T-helper 1 cell treated with Interleukin-12 subunit alpha and Interleukin-12 subunit beta and Interleukin-4 antibody, amounts not matched to agents 30 μg/mL and 1 μg/mL, for 36 hours (primary cell): ENCODE results near the gene ARSB.

Experiments used
- H3K27ac Mint-ChIP-seq: one replicate; pipeline ENCODE4 v1.8.0; 2021; ENCODE audit warnings: mild to moderate bottlenecking, mixed read lengths
- H3K27me3 Mint-ChIP-seq: one replicate; pipeline ENCODE4 v1.8.0; 2021; ENCODE audit warnings: low read depth, mixed read lengths
- H3K36me3 Mint-ChIP-seq: one replicate; pipeline ENCODE4 v1.8.0; 2021; ENCODE audit warnings: low read depth, mixed read lengths
- H3K4me1 Mint-ChIP-seq: one replicate; pipeline ENCODE4 v1.8.0; 2021; ENCODE audit warnings: low read depth, mixed read lengths
- H3K4me3 Mint-ChIP-seq: one replicate; pipeline ENCODE4 v1.8.0; 2021; ENCODE audit warnings: mild to moderate bottlenecking, moderate library complexity, mixed read lengths
- H3K9me3 Mint-ChIP-seq: one replicate; pipeline ENCODE4 v1.8.0; 2021; ENCODE audit warnings: mixed read lengths

ARSB gene

DNA sequence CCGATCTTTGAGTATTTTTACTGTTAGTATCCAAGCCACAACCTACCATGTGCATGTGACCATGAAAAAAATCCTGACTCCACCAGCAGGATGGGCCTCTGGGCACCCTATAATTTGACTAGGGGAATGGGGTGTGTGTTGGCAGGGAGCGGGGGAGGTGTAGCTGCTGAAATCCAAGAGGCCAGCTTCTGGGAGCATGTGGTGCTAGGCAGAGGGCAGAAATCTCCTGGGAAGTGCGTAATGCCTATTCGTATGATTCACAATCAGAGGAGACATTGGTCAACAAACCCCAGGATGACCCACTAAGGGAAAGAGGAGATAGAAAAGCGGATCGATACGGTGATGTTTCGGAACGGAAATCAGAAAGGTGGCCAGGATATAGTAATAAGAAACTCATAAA, 149.9 kb downstream of the ARSB start:
- H3K4me3 Mint-ChIP-seq: no peak overlapping the region
- H3K27ac Mint-ChIP-seq: no peak overlapping the region
- no peaks in the 10 kb centered on the region for H3K27me3 Mint-ChIP-seq
- no peaks in the 10 kb centered on the region for H3K4me1 Mint-ChIP-seq
- no peaks in the 10 kb centered on the region for H3K9me3 Mint-ChIP-seq
- peaks cover 2% of the 10 kb centered on the region for H3K36me3 Mint-ChIP-seq

DNA sequence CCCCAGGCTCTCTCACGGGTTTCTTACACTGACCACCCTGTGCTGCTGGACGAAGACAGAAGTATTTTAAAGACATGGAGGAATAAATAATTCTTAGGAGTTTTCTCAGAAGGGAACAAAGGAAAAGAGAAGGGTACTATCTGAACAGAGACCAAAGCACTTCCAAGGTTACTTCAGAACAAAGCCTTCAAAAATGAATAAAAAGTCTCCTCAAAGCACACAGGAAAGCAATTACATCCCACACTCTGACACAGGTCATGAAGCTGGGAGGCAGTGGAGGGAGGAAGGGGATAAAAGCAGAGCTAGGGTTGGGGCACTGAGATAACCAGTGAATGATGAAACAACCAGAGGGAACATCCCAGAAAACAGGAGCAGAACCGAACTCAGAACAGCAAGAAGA, 151.8 kb downstream of the ARSB start:
- Mint-ChIP-seq H3K27me3 (no peaks in the 10 kb centered on the region), H3K9me3 (no peaks in the 10 kb centered on the region), H3K27ac (no peak overlapping the region), H3K4me3 (no peak overlapping the region), H3K4me1 (no peaks in the 10 kb centered on the region), H3K36me3 (peaks cover 2% of the 10 kb centered on the region)

DNA sequence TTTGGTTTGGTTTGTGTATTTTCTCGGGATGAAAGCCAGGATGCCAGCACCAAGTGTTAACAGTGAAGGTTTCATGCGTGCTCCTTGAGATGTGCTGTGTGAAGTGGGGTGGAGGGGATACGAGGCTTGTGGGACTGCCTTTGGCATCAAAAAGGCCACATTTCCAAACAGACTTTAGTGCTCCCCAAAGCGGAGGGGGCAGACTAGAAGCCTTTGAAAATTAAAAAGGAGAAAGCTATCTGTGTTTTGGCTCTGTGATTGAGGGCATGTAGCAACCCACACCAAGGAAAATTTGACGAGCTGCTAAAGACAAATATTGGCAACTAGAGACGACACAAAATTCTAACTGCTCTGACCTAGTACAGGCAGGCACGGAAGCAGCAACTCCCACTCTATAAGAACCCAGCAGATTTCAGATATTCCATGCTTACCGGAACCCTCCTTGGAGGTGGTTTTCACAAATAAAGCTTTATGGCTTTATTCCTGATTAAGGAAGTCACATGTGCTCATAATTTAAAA, 154.5 kb downstream of the ARSB start:
- Mint-ChIP-seq H3K9me3 (no peaks in the 10 kb centered on the region), H3K27ac (no peak overlapping the region), H3K4me1 (no peaks in the 10 kb centered on the region), H3K36me3 (peaks cover 2% of the 10 kb centered on the region), H3K27me3 (no peaks in the 10 kb centered on the region), H3K4me3 (no peak overlapping the region)

DNA sequence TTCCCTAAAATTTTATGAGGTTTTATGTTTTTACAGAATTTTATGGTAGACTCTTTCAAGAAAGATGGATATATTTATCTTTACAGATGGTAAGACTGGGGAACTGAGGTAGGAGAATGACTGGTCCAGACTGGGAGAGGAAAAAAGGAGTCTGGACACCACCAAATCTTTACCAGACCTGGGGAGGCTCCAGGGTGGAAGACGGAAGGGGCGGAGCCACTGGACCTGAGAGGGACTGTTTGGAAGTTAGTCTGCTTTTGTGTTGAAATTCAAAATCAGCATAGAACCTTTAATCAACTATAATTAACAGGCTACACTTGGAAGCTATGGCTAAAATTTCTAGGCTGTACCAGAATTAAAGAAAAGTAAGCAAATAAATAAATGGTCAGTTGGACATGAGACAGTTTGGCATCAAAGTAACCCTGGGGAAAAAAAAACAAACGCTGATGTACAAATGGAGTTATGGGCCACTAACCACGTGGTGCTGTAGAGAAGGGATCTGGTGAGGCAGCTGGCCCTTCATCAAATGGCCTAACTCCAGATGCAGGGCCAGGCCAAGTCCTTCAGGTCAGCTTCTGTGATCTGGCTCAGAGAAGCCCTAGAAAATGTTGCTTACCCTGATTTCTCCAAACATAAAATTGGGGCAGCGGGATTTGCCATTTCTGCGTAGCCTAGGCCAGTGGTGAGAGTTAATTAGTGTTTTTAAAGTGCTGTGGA, 155.1 kb downstream of the ARSB start:
- H3K4me3 Mint-ChIP-seq: no peak overlapping the region
- peaks cover 2% of the 10 kb centered on the region for H3K36me3 Mint-ChIP-seq
- H3K27me3 Mint-ChIP-seq: no peaks in the 10 kb centered on the region
- no peaks in the 10 kb centered on the region for H3K4me1 Mint-ChIP-seq
- H3K9me3 Mint-ChIP-seq: no peaks in the 10 kb centered on the region
- no peak overlapping the region for H3K27ac Mint-ChIP-seq

DNA sequence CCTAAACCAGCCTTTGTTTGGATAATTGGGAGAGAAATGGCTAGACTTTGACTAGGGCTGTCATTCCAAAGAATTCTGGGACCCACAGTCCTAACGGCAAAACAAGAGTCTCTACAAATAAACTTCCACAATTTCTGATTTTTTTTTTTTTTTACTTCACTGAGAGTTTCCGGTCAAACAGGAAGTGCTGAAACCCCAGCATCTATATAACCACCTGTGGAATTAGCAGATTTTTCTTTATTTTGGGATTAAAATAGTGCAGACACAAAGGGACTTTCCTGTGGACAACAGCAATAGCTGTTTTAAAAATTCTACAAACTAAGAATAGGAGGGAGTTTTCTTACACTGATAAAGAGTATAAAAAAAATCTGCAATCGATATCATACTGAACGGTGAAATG, 157.4 kb downstream of the ARSB start:
- Mint-ChIP-seq H3K4me1 (no peaks in the 10 kb centered on the region), H3K27me3 (no peaks in the 10 kb centered on the region), H3K9me3 (no peaks in the 10 kb centered on the region), H3K4me3 (no peak overlapping the region), H3K36me3 (peaks cover 2% of the 10 kb centered on the region), H3K27ac (no peak overlapping the region)

DNA sequence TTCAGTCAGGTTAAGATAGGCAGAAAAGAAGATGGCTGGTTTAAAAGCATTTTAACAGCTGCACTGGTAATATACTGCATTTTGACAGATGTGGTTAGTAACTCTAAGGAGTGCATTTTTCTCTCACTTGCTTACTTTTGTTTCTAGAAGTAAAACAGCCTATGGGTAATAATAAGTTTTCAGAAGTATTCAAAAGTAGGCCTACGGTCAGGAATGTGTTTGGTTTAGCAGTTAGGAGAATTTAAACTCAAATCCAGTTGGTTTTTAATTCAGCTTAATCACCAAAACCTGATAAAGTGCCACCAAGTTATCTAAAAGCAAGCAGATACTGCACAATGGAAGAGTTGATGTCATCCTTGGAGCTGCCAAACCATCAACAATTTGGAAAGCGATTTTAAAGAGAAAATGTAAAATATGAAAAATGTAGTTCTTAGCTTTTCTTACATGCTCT, 160.3 kb downstream of the ARSB start:
- Mint-ChIP-seq H3K9me3 (no peaks in the 10 kb centered on the region), H3K4me3 (no peak overlapping the region), H3K27ac (no peak overlapping the region), H3K36me3 (peaks cover 2% of the 10 kb centered on the region), H3K27me3 (no peaks in the 10 kb centered on the region), H3K4me1 (no peaks in the 10 kb centered on the region)

DNA sequence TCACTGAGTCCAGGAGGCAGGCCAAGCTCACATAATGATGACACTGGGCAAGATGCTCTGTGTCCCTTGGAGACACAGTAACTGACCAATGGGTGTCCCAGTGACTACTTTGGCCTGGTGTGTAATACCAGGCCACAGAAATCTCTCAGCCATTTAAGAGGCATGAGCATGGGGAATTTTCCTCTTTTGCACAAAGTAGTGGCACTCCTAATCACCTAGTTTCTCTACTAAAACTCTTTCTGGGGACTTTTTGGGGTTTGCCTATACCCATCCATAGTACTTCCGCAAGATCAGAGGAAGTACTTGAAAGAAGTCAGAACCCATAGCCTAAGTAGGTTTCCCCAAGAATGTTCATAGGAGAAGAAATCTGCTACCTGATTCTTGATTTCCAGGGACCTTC, 161.9 kb downstream of the ARSB start:
- Mint-ChIP-seq H3K9me3 (no peaks in the 10 kb centered on the region), H3K27ac (no peak overlapping the region), H3K27me3 (no peaks in the 10 kb centered on the region), H3K4me3 (no peak overlapping the region), H3K4me1 (no peaks in the 10 kb centered on the region), H3K36me3 (peaks cover under 1% of the 10 kb centered on the region)

DNA sequence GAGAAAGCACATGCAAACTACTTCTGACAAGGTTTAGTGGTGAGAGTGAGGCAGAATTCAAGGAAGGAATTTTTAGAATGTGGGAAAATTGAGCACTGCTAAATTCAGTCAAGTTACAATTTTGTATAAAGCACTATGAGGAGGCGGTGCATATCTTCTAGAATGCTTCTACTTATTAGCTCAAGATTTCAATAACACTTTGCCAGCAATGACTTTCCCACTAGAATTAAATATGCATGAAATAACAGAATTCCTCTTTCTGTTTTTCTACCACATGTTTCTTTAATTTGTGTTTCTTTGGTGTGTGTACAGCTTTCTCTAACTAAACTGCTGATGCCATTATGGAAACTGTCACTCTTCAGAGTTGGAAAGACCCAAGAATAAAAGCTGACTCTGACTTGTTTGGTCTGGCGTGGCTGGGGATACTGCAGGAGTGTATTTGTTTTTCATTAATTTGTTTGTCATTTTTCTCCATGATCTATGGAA, 163.5 kb downstream of the ARSB start:
- no peak overlapping the region for H3K27ac Mint-ChIP-seq
- no peaks in the 10 kb centered on the region for H3K36me3 Mint-ChIP-seq
- H3K4me3 Mint-ChIP-seq: no peak overlapping the region

DNA sequence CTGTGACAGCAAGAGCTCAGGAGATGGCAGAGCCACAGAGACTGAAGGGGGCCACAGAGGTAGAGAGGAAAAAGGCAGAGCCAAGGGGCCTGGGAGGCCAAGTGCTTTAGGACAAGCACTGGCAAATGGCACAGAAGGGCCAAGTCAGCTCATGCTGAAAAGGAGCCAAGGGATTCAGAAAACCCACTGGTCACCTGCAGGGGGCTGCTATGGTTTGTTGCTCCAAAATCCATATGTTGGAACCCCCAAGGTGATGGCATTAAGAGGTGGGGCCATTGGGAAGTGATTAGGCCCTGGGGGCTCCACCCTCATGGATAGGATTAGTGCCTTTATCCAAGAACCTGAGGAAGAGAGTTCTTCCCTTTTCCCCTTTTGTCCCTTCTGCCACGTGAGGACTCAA, 165.4 kb downstream of the ARSB start:
- Mint-ChIP-seq H3K27ac (no peak overlapping the region), H3K4me1 (no peaks in the 10 kb centered on the region), H3K27me3 (no peaks in the 10 kb centered on the region), H3K4me3 (no peak overlapping the region), H3K36me3 (no peaks in the 10 kb centered on the region), H3K9me3 (no peaks in the 10 kb centered on the region)

More for the DNA sequence above, 163.5 kb downstream of the ARSB start:
- H3K27me3 Mint-ChIP-seq: no peaks in the 10 kb centered on the region
- H3K4me1 Mint-ChIP-seq: no peaks in the 10 kb centered on the region
- no peaks in the 10 kb centered on the region for H3K9me3 Mint-ChIP-seq

DNA sequence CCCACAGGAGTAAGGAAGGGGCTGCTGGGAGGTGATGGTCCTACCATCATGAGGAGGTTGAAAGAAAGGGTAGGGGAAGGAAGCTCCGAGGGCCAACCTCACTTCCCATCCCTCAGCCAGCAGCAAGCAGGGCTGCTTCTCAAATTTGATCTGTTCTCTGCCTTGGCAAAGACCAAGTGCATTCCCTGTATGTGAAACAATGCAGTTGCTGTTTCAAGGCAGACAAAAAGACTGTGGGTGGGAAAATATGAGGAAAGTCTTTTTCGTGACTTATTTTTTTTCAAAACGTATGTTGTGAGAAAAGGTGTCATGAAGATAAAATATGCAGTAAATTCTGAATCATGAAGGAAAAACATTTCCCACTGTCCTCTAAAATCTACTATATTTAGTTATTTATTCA, 165.9 kb downstream of the ARSB start:
- Mint-ChIP-seq H3K27me3 (no peaks in the 10 kb centered on the region), H3K27ac (no peak overlapping the region), H3K4me1 (no peaks in the 10 kb centered on the region), H3K9me3 (no peaks in the 10 kb centered on the region), H3K4me3 (no peak overlapping the region), H3K36me3 (no peaks in the 10 kb centered on the region)

DNA sequence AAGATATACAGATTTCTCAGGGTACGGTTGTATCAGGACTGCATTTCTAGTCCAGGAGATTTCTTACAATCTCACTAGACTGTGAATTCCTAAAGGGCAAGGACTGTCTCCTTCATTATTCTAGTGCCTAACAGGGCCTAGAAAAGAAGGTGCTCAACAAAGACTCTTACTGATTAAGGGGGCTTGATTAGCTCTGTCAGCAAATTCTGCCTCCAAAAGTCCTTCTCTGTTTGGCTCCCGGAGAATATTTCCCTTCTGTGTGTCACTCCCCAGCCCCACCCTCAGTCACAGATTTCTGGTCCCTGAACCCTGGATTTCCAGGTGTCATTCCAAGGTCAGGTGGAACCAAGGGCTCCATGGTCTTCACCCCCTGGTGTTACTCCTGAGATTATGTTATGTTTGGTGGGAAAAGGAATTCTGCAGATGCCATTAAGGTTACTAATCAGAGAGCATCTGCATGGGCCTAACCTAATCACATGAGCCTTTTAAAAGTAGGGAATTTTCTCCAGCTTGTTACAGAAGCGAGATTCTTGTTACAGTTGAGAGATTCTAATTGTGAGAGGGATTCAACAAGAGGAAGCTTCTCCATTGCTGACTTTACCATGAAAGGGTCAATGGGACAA, 168.9 kb downstream of the ARSB start:
- Mint-ChIP-seq H3K27me3 (no peaks in the 10 kb centered on the region), H3K36me3 (no peaks in the 10 kb centered on the region), H3K27ac (no peak overlapping the region), H3K4me1 (no peaks in the 10 kb centered on the region), H3K9me3 (no peaks in the 10 kb centered on the region), H3K4me3 (no peak overlapping the region)

DNA sequence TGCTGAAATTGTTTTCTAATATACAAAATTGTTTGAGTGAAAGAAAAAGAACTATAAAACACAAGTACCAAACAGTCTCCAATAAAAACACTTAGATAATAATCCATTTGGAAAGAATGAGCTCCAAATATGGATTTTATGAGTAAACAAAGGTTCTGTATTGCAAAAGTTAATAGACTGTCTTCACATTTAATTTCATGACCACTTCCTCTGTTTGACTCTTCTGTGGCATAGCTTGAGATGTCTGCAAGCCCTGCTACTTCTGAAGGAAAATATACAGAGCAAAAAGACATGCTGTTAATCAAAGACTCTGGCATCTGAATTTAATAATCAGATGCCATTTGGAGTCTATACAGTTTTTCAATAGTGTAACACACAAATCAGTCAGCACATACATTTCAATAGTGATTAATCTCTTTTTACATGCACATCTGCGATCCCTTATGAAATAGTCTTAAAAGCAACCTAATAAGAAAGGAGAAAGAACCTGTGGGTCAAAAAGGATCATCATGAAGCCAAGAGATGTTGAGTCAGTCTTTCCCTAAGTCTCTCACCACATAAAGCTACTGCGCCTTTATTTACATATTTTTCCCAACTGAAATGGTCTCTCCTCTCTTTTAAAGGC, 171.1 kb downstream of the ARSB start:
- H3K36me3 Mint-ChIP-seq: no peaks in the 10 kb centered on the region
- H3K4me1 Mint-ChIP-seq: no peaks in the 10 kb centered on the region
- no peak overlapping the region for H3K27ac Mint-ChIP-seq

DNA sequence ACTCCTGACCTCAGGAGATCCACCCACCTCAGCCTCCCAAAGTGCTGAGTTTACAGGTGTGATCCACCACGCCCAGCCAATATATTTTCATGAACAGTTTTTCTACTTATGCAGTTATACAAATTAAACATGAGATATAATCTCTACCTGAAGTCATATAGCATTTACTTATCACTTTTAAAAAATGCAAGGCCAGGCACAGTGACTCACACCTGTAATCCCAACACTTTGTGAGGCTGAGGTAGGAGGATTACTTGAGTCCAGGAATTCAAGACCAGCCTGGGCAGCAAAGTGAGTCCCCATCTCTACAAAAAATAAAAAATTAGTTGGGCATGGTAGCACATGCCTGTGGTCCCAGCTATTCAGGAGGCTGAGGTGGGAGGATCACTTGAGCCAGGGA, 171.8 kb downstream of the ARSB start:
- Mint-ChIP-seq H3K27ac (no peak overlapping the region), H3K27me3 (no peaks in the 10 kb centered on the region)

More for the DNA sequence above, 171.1 kb downstream of the ARSB start:
- Mint-ChIP-seq H3K9me3 (no peaks in the 10 kb centered on the region), H3K27me3 (no peaks in the 10 kb centered on the region), H3K4me3 (no peak overlapping the region)

DNA sequence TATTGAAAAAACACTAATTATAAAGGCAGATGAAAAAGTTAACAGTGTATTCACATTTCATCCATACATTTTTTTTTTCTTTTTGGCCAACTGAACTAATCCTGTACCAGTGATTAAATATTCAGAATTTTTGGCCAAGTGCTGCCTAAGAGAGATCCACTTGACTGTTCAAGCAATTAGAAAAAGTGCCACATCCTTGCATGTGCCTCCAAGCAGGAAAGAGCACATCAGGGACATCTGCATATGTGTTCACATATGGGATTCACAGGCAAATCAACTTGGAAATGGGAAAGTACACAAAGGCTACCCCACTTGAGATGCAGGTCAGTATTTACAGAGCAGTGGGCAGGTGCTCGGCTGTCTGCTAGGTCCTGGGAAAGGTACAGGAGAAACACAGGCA, 173.2 kb downstream of the ARSB start:
- Mint-ChIP-seq H3K4me1 (no peaks in the 10 kb centered on the region), H3K27me3 (no peaks in the 10 kb centered on the region), H3K4me3 (no peak overlapping the region), H3K27ac (no peak overlapping the region), H3K9me3 (no peaks in the 10 kb centered on the region), H3K36me3 (no peaks in the 10 kb centered on the region)

More for the DNA sequence above, 171.8 kb downstream of the ARSB start:
- Mint-ChIP-seq H3K9me3 (no peaks in the 10 kb centered on the region), H3K36me3 (no peaks in the 10 kb centered on the region), H3K4me1 (no peaks in the 10 kb centered on the region), H3K4me3 (no peak overlapping the region)
